Mucosa of descending colon (tissue), 3 donors: Measurements from ENCODE around the gene GAS2L2. TPM values are rescaled to one million over a fixed set of nuclear protein-coding genes. Genes with fewer than 3 reads are reported as not detected.
"Not testable (repeated sequence)": the region's sequence is repeated elsewhere in the genome, so short reads cannot be mapped to it uniquely, and the experiment has no call there.

Experiments used
- ATAC-seq: fragments of 200-7000 bp; cut with Tn5 transposase; one replicate; pipeline ENCODE4 v1.9.1; 2020; ENCODE audit warnings: mild to moderate bottlenecking, moderate library complexity
- DNase-seq, 3 donors: peaks; one replicate each; pipeline ENCODE4 v3.0.0-alpha.2; 2020
- H3K36me3 ChIP-seq: fragments of 200-600 bp; one replicate; pipeline ENCODE4 v1.8.0; 2021; ENCODE audit warnings: low read depth, mild to moderate bottlenecking
- H3K4me1 ChIP-seq: fragments of 200-600 bp; one replicate; pipeline ENCODE4 v1.8.0; 2021; ENCODE audit warnings: low read depth, mild to moderate bottlenecking
- H3K4me3 ChIP-seq: fragments of 200-600 bp; one replicate; pipeline ENCODE4 v1.8.0; 2021; ENCODE audit warnings: mild to moderate bottlenecking
- H3K9me3 ChIP-seq: fragments of 200-600 bp; one replicate; pipeline ENCODE4 v1.8.0; 2021; ENCODE audit warnings: mild to moderate bottlenecking
- intact Hi-C, 2 donors: fragments of 100-400 bp; cut with DNase I in 1 of 2; cut with micrococcal nuclease in 1 of 2; formaldehyde crosslinking; loops; one replicate each; pipeline versions ENCODE4 v1.11.0 to v1.11.1; 2022; cut with DNase I, micrococcal nuclease
- total RNA-seq, 3 donors: library from RNA; stranded (reverse); fragmentation: NEBNext Ultra II Directional in 2 of 3; extraction: Animal tissue kit (Norgen Biotek cat#: 25700) in 2 of 3; gene quantifications; one replicate each; pipeline versions ENCODE4 v1.2.1 to v1.2.4, GENCODE V29; 2021 to 2023
- TF ChIP-seq, protein P1 (sequence below): fragments of 200-600 bp; IDR thresholded peaks from one replicate; pipeline ENCODE4 v1.8.0; 2022; ENCODE audit warnings: antibody characterized with exemption, mild to moderate bottlenecking
- donor health status: DM: no; HTN: no; CAD: no; lungs with moderate emphysema.
- donor health status: DM: no; HTN: no; CAD: no.
- donor health status: DM: no; HTN: yes; CAD: no.

GAS2L2 gene
- total RNA-seq, 3 donors from 2014 or later, result not detected

DNA sequence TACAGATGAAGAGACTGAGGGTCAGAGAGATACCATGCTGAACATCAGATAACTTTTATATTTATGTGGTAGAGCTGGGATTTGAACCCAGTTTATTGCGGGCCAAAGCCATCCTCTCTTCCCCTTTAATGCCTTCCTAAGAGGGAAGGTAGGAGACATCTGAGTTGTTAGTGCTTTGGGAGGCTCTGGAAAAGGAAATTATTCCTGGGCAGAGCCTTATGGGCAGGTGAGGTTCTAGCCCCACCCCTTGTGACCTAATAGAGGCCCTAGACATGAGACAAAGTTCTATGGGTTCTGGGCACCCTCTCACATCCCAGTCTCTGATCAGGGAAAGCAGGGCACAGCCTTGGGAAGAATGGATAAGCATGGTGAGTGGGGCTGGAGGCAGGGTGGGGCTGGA is 7.5 kb upstream of the GAS2L2 start, which contains the start of gene C17orf50:
Gene C17orf50, plus strand, starts transcription at position 301 of the 400 bp plus-strand sequence. Its CDS starts 55 bp downstream, at position 356.
- TF ChIP-seq, protein P1, sequence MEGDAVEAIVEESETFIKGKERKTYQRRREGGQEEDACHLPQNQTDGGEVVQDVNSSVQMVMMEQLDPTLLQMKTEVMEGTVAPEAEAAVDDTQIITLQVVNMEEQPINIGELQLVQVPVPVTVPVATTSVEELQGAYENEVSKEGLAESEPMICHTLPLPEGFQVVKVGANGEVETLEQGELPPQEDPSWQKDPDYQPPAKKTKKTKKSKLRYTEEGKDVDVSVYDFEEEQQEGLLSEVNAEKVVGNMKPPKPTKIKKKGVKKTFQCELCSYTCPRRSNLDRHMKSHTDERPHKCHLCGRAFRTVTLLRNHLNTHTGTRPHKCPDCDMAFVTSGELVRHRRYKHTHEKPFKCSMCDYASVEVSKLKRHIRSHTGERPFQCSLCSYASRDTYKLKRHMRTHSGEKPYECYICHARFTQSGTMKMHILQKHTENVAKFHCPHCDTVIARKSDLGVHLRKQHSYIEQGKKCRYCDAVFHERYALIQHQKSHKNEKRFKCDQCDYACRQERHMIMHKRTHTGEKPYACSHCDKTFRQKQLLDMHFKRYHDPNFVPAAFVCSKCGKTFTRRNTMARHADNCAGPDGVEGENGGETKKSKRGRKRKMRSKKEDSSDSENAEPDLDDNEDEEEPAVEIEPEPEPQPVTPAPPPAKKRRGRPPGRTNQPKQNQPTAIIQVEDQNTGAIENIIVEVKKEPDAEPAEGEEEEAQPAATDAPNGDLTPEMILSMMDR, result no peak
- ATAC-seq (no peak), DNase-seq (no peak)
- Histone ChIP-seq H3K9me3 (no peaks in the 10 kb centered on the region), H3K4me1 (peaks cover 8% of the 10 kb centered on the region), H3K36me3 (no peaks in the 10 kb centered on the region), H3K4me3 (no peak within 1 kb of the TSS)
- intact Hi-C loops, result no loop called here

DNA sequence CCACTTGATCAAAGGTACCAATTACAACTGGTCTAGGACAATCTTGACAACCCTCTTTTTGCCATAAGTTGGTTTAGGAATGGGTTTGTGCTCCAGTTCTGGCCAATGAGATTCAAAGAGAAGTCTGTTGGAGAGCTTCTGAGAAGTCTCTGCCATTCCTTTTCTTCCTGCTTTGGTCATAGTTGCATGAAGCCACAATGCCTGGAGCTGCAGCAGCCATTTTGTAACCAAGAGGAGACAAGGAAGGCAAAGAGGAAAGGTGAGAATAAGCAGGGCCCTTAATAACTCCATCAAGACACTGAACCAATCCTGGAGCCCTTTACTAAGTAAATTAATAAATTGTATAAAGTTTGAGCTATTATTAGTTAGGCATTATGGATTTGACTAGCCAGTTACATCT is 4.2 kb upstream of the GAS2L2 start:
- no peaks in the 10 kb centered on the region for H3K36me3 ChIP-seq
- H3K4me1 ChIP-seq, result no peaks in the 10 kb centered on the region
- ATAC-seq (no peak), DNase-seq (no peak)
- TF ChIP-seq, protein P1, result no peak
- no peaks in the 10 kb centered on the region for H3K9me3 ChIP-seq
- intact Hi-C loops, result no loop called here
- H3K4me3 ChIP-seq, result no peak overlapping the region

DNA sequence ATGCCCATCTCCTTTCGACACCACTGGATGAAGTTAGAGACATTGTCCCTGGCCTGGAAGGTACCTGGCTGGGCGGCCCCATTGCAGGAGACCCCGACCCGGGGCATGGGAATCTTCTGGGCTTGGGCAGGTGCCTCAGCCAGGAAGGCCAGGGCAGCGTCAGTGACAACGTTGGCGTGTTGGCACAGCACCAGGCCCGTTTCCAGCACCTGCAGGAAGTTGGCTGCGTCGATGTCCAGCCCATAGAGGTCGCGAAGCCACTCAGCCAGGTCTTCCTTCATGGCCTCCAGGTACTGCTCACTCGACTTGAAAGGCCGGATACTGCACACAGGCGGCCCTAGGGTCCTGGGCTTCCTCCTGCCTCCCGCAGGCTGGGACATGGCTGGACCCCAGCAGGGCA is 568 bp downstream of the GAS2L2 start:
- Histone ChIP-seq H3K36me3 (no peaks in the 10 kb centered on the region), H3K9me3 (no peaks in the 10 kb centered on the region), H3K4me1 (no peaks in the 10 kb centered on the region), H3K4me3 (no peak overlapping the region)
- peak in 2 of 3 donors; percentile 50 to 67 for DNase-seq
- intact Hi-C loops, result no loop called here
- TF ChIP-seq, protein P1, result no peak
- peak; percentile 67 for ATAC-seq

DNA sequence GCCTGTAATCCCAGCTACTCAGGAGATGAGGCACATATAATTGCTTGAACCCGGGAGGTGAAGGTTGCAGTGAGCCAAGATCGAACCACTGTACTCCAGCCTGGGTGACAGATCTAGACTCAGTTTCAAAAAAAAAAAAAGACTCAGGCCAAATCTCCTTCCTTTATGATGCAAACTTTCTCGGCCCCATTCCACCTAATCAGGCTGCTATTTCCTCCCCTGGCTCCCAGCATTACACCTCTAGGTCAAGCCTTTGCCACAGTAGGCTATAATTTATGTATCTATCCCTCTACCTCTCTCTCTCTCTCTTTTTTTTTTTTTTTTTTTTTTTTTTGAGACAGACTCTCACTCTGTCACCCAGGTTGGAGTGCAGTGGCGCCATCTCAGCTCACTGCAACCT is 1.5 kb downstream of the GAS2L2 start:
- H3K36me3 ChIP-seq, H3K4me1 ChIP-seq, ATAC-seq, H3K4me3 ChIP-seq, DNase-seq, H3K9me3 ChIP-seq, intact Hi-C loops: not testable (repeated sequence)

DNA sequence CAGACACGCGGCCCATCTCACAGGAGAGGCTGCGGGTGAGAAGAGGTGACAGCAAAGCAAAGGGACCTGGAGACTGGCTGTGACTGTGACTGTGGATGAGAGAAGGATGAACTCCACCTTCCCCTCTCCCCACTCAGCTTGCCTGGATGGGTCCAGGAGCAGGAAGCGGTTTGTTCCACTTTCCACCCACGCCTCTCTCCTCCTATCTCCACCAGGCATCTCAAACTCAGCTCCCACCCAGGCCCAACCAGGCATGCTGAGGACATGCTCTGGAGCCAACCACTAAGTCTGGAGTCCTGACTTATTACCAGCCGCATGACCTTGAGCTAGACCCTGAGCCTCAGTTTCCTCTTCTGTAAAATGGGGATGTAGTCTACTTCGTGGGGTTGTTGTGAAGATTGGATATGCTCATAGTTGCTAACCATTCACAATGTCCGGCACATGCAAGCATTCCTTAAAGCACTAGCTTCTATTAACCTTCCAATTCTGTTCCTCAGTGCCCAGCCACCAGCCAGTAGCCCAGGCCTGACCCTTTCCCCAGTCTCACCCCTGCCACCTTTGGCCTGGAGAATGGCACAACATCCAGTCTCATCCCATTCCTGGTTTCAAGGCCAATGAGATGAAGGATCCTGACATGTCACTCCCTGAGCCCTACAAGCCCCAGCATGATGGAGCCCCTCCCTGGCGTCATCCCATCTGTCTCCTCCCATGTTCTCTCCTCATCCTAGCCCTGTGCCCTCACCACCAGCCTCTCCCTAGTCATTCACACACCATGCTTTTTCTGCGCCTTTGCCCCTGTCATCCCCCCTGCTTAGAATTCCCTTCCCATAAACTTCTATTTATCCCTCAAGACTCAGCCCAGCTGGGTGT is 2.3 kb downstream of the GAS2L2 start:
- Histone ChIP-seq H3K36me3 (no peaks in the 10 kb centered on the region), H3K9me3 (no peaks in the 10 kb centered on the region), H3K4me1 (no peaks in the 10 kb centered on the region), H3K4me3 (no peak overlapping the region)
- DNase-seq, result no peak
- intact Hi-C loops, result no loop called here
- TF ChIP-seq, protein P1, result no peak
- no peak for ATAC-seq
